ENCODE results near the gene SPON1. TPM values are rescaled to one million over a fixed set of nuclear protein-coding genes. Genes with fewer than 3 reads are reported as not detected.

The SPON1 gene
- polyA plus RNA-seq, 2 of the 4 experiments (the other 2 are of a cell fraction) = not detected

DNA sequence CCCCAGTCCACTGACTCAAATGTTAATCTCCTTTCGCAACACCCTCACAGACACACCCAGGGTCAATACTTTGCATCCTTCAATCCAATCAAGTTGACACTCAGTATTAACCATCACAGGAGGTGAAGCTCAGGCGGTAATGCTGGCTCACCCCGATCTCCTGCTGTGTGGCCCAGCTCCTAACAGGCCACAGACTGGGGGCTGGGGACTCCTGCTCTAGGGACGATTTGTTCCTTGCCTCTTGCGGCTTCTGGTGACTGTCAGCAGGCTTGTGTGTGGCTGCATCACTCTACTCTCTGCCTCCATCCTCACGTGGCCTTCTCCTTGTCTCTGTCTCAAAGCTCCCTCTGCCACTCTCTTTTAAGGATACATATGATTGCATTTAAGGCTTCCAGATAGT lies 45.0 kb downstream of the SPON1 start:
- ChIA-PET CTCF (no interaction called here), POLR2A (no interaction called here)
- H3K9me3 ChIP-seq = peaks cover 5% of the 10 kb centered on the region
- no peak overlapping the region for H3K27ac ChIP-seq
- H3K4me1 ChIP-seq = no peaks in the 10 kb centered on the region
- FAIRE-seq (no peak), DNase-seq (ENCODE audit: low read depth in 1 of 2, low spot score in 1 of 2) (no peak), ATAC-seq (no peak)
- no peak overlapping the region for H3K4me3 ChIP-seq
- 27% methylated on average over 6 of the region's 6 CpGs for WGBS (ENCODE audit: missing lambda C conversion rate)
- H3K4me2 ChIP-seq = no peak overlapping the region
- TF ChIP-seq JUNB (IDR thresholded peaks at IDR 0.05) (no peak), POLR2AphosphoS2 (conservative IDR thresholded peaks at IDR 0.05; ENCODE audit: low read length) (no peak), HOXB13 (CRISPR knock-in tag; IDR thresholded peaks at IDR 0.05; ENCODE audit: low read depth) (no peak), RNF2 (IDR thresholded peaks at IDR 0.05; ENCODE audit: borderline replicate concordance, low read depth) (no peak), EHF (CRISPR knock-in tag; IDR thresholded peaks at IDR 0.05) (no peak), HOXA7 (CRISPR knock-in tag; IDR thresholded peaks at IDR 0.05) (no peak), SMC3 (IDR thresholded peaks at IDR 0.05) (no peak), ATOH8 (CRISPR knock-in tag; IDR thresholded peaks at IDR 0.05; ENCODE audit: low read depth) (no peak), KDM1A (IDR thresholded peaks at IDR 0.05; ENCODE audit: low read depth) (no peak), RARB (CRISPR knock-in tag; IDR thresholded peaks at IDR 0.05) (no peak), MAFK (IDR thresholded peaks at IDR 0.05; ENCODE audit: partially characterized antibody) (no peak), NPAS2 (CRISPR knock-in tag; IDR thresholded peaks at IDR 0.05; ENCODE audit: borderline replicate concordance) (no peak), CHD2 (IDR thresholded peaks at IDR 0.05; ENCODE audit: low read length, partially characterized antibody) (no peak)
- TF ChIP-seq, protein P1, sequence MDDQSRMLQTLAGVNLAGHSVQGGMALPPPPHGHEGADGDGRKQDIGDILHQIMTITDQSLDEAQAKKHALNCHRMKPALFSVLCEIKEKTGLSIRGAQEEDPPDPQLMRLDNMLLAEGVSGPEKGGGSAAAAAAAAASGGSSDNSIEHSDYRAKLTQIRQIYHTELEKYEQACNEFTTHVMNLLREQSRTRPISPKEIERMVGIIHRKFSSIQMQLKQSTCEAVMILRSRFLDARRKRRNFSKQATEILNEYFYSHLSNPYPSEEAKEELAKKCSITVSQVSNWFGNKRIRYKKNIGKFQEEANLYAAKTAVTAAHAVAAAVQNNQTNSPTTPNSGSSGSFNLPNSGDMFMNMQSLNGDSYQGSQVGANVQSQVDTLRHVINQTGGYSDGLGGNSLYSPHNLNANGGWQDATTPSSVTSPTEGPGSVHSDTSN (IDR thresholded peaks at IDR 0.05) = no peak
- TF ChIP-seq, protein P2, sequence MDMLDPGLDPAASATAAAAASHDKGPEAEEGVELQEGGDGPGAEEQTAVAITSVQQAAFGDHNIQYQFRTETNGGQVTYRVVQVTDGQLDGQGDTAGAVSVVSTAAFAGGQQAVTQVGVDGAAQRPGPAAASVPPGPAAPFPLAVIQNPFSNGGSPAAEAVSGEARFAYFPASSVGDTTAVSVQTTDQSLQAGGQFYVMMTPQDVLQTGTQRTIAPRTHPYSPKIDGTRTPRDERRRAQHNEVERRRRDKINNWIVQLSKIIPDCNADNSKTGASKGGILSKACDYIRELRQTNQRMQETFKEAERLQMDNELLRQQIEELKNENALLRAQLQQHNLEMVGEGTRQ (IDR thresholded peaks at IDR 0.05) = no peak
- TF ChIP-seq, protein P3, sequence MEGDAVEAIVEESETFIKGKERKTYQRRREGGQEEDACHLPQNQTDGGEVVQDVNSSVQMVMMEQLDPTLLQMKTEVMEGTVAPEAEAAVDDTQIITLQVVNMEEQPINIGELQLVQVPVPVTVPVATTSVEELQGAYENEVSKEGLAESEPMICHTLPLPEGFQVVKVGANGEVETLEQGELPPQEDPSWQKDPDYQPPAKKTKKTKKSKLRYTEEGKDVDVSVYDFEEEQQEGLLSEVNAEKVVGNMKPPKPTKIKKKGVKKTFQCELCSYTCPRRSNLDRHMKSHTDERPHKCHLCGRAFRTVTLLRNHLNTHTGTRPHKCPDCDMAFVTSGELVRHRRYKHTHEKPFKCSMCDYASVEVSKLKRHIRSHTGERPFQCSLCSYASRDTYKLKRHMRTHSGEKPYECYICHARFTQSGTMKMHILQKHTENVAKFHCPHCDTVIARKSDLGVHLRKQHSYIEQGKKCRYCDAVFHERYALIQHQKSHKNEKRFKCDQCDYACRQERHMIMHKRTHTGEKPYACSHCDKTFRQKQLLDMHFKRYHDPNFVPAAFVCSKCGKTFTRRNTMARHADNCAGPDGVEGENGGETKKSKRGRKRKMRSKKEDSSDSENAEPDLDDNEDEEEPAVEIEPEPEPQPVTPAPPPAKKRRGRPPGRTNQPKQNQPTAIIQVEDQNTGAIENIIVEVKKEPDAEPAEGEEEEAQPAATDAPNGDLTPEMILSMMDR (IDR thresholded peaks at IDR 0.05) = no peak

GRCh38 chr11:14010665-14011064 lies 48.1 kb downstream of the SPON1 start:
- peaks cover 4% of the 10 kb centered on the region; the same call in 1 of the 3 replicates for H3K9me3 ChIP-seq
- DNase-seq (ENCODE audit: low read depth in 1 of 2, low spot score in 1 of 2) = no peak
- no peak overlapping the region for H3K4me3 ChIP-seq
- 63% methylated on average over 3 of the region's 3 CpGs for WGBS (ENCODE audit: missing lambda C conversion rate)
- H3K4me2 ChIP-seq = no peak overlapping the region
- H3K4me1 ChIP-seq = peaks cover 6% of the 10 kb centered on the region
- H3K27ac ChIP-seq = no peak overlapping the region
- POLR2A ChIA-PET = no interaction called here
- FAIRE-seq = no peak
- ATAC-seq = no peak
- TF ChIP-seq TP53 (CRISPR knock-in tag; IDR thresholded peaks at IDR 0.05) = no peak
- TF ChIP-seq MAZ (IDR thresholded peaks at IDR 0.05; ENCODE audit: borderline replicate concordance, low read depth, low read length) = no peak
- TF ChIP-seq HOXB5 (CRISPR knock-in tag; IDR thresholded peaks at IDR 0.05) = no peak
- TF ChIP-seq TFCP2L1 (CRISPR knock-in tag; IDR thresholded peaks at IDR 0.05) = no peak
- TF ChIP-seq FOSL2 (IDR thresholded peaks at IDR 0.05) = no peak
- TF ChIP-seq FOSL2 (CRISPR knock-in tag; IDR thresholded peaks at IDR 0.05) = no peak
- TF ChIP-seq JUN (IDR thresholded peaks at IDR 0.05) = no peak
- no peak for TF ChIP-seq CHD2 (IDR thresholded peaks at IDR 0.05; ENCODE audit: low read length, partially characterized antibody)
- no peak for TF ChIP-seq NR3C1 (IDR thresholded peaks at IDR 0.05)
- no peak for TF ChIP-seq MAFK (IDR thresholded peaks at IDR 0.05; ENCODE audit: partially characterized antibody)
- TF ChIP-seq PHF8 (IDR thresholded peaks at IDR 0.05; ENCODE audit: borderline replicate concordance, low read depth) = no peak
- no peak for TF ChIP-seq NFE2L2 (conservative IDR thresholded peaks at IDR 0.05; ENCODE audit: low read length)
- no peak for TF ChIP-seq HOXB13 (CRISPR knock-in tag; IDR thresholded peaks at IDR 0.05; ENCODE audit: low read depth)
- CTCF ChIA-PET = interaction anchor here (1.0 to 1.6 kb wide), 2 partner anchors 11 to 12 kb away, joined by 3 to 5 read pairs; no protein-coding TSS in a partner anchor

Measured in A549 (cell line).